HG03378 (cell line): Measurements from ENCODE around the gene BIVM.
"Not testable (repeated sequence)": the region's sequence is repeated elsewhere in the genome, so short reads cannot be mapped to it uniquely, and the experiment has no call there.

Source experiments
- ATAC-seq: cut with Tn5 transposase; IDR thresholded peaks from one replicate; pipeline ENCODE4 v1.9.1; 2021; ENCODE audit warnings: mild to moderate bottlenecking, moderate library complexity; ENCODE audit not compliant: unreplicated experiment

Gene BIVM, protein sequence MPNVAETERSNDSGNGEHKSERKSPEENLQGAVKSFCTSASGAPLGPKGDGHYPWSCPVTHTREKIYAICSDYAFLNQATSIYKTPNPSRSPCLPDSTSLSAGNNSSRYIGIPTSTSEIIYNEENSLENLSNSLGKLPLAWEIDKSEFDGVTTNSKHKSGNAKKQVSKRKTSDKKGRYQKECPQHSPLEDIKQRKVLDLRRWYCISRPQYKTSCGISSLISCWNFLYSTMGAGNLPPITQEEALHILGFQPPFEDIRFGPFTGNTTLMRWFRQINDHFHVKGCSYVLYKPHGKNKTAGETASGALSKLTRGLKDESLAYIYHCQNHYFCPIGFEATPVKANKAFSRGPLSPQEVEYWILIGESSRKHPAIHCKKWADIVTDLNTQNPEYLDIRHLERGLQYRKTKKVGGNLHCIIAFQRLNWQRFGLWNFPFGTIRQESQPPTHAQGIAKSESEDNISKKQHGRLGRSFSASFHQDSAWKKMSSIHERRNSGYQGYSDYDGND

DNA sequence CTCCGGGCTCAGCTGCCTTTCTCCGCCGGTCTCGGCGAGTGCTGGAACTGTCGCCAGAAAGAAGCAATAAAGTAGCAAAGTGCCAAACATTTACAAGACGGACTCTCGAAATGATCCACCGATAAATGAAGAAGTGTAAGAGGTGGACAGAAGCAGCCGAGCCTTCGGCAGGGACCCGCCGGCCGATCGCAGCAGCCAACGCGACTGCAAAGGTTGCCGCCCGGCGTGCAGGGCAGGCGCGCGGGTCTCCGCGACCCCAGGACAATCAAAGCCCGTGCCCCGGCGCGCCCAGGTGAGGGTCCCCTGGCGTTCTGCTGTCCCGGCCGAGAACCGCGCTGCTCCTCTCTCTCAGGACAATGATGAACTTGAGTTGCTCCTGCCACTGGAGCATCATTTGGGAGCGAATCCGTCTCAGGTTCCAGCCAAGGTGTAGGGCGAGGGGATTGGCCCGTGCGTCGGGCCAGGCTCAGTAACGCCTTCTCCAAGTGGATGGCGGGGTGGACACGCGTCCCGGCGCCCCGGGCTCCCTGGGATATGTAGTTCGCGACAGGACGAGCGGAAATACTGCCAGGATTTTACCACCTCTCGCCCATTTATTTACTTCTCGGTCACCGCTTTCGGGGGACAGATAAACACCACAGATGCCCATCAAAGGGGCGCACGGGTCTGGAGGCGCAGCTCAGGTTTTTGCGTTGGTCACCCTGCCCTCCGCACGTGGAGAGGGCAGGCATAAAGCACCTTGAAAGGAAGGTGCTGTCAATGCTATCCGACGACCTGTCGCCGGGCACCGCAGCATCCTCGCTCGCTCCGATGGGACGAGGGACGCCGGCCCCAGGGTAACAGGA is at the start of gene BIVM, which contains the start of gene POGLUT2:
BIVM (plus strand) TSS at position 539 of the 845 bp plus-strand sequence. CDS start 8,149 bp downstream, outside the sequence.
POGLUT2 (minus strand) TSS at position 396 of the 845 bp plus-strand sequence; CDS start at position 90, 306 bp downstream.
- peak; percentile 87 for ATAC-seq

DNA sequence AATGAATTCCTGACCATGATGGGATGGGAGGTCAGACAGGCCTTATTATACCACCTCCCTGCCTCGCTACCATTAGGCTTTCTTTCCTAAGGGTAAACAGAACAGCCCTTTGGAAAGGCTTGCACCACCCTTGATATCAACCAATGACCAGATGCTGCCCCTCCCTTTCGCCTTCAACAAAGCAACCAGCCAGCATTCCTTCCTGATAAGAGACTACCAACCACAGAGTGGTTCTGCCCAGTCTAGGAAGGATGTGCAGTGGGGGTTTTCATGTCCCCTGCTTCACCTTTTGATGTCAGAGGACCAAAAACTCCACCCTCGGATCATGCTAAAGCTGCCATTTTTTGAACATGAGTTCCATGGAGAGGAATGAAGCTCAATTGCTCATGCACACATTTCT is 47.0 kb upstream of the BIVM start:
- no peak for ATAC-seq

DNA sequence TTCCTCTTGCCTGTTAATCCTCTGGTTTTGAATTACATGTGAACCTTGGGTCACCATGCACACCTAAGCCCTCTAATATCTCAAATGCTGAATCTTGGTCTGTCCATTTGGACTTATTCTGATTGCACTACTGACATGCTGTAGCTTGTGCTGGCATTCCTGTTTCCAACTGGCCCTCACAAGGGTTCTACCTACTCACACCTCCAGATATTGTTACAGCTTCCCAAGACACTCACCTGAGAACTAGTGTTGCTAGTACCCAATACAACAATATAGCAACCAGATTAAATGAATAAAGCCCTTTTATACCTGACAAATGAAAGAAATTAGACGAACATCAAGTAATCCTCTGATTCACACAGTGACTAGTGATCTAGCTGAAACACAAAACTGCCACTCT is 41.9 kb upstream of the BIVM start:
- ATAC-seq = no peak

DNA sequence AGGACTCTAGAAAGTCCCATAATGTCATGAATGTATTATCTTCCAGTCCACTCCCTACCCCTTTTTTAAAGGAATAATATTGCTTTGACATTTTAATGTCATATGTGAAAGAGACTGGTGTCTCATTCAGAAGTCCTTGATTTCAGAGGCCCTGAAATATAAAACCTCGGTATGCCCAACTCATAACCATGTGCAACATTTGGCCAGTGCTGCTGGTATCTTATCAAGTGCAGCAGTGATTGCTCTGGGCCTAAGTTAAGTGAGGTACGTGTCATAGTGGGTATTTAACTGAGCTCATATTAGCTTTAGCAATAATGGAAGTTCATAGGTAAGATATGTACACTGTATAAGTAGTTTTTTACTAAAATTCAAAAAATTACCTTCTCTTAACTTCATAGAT is 40.1 kb upstream of the BIVM start:
- ATAC-seq = no peak

DNA sequence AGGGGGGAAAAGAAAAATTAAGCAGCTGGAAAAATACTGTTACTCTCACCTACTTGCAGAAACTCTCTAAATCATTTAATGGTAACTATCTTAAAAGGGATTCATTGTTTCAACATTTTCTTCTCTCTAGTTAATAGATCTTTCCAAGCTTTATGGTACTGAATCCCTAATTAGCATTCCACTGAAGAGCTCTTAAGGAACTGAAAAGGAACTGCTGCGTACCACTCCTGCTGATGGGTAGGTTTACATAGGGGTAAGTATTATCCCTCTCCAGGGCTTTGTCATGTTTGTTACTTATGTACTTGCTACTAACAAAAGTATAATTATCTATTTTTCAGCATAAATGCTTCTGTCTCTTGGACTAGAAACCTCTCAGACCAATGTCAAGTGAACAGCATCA is 37.8 kb upstream of the BIVM start:
- no peak for ATAC-seq

DNA sequence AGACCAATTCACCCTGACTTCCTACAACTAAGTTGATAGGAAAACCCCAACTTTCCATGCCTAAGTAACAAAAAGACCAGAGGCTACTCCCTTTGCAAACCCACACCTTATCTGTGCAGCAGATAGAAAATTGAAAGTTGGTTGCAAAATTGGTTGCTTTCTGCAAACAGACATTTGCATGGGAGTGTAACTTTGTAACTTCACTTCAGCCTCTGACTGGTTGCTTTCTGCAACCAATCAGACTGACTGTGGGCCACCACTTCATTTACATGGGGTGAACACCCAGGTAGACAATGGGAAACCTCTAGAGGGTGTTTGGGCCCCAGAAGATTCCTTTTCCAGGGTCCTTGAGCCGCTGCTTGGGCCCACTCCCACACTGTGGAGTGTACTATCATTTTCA is 35.2 kb upstream of the BIVM start:
- ATAC-seq = no peak

DNA sequence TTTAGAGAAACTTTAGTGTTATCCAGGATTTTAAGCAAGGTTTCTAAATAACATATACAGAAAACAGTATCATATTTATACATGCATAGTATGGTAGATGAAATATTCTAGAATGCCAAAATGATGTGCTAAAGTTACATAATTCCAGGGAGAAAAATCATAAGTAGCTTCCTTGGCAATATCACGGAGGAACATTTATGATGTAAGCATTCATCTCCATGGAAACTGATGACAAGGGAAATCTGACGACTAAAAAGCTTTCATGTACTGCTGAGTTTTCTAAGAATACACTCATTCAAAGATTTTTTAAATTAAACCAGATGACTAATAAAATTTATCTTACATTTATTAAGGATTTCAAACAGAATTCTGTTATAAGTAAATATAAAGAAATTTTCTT is 30.0 kb upstream of the BIVM start:
- no peak for ATAC-seq

DNA sequence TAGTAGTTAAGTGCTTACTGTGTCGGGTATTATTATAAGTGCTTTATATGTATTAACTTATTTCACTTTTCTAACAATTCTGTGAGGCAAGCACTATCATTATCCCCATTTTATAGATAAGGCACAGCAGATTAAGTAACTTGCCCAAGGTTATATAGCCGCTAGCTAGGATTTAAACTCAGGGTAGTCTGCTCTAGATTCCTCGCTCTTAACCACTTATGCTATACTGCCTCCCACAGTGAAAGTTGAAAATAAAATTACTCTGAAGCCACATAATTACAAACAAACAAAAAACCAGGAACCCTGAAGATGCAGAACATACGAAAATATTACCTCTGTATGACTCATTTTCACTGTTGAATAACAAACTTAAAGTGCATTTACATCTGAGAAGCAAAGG is 29.2 kb upstream of the BIVM start:
- ATAC-seq = no peak

DNA sequence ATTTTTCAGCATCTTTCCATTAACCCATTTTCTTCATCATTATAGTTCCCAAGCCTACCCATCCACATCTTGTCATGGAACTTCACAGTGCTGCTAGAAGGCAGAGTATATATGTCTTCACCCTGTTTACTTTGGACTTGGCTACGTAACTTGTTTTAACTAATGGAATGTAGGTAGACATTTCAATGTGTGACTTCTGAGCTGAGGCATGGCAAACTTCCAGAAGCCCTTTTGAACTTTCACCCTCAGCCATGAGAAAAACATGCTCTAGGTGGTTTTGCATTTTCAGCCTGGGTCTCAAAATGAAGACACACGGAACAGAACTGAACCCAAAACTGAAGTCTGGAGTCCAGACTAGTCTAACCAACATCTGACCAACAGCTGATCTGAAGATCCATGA is 28.5 kb upstream of the BIVM start:
- ATAC-seq = no peak

DNA sequence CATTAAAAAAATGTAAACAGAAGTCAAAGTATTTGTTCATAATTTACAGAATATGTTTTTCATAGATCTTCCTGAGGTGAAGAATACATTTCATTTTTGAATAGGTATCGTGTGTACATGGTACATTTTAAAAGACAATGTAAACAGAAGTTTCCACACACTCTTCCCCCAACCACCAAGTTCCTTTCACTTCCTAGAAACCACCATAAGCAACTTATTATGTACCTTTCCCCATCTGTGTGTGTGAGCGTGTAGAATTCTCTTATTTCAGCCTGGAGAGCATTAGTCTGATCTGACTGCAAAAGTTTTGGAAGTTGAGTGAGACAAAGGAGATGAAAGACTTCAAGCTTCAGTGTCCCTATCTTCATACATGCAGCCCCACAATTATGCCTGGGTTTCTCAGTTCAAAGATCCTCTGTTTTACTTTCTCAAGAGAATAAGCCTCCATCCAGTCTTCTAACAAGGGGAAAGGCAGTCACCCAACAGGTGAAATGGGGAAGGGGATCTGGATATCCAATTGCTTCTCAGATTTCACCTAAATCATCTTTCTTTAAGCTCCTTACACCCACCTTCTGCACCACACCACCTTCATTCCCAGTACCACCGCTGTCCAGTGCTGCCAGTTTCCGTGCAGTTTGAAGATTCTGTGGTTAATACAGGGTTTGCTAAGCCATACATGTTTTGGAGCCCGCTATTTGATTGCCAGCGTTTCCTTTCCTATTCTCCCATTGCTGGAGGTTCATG is 27.4 kb upstream of the BIVM start:
- ATAC-seq = peak; percentile 22

DNA sequence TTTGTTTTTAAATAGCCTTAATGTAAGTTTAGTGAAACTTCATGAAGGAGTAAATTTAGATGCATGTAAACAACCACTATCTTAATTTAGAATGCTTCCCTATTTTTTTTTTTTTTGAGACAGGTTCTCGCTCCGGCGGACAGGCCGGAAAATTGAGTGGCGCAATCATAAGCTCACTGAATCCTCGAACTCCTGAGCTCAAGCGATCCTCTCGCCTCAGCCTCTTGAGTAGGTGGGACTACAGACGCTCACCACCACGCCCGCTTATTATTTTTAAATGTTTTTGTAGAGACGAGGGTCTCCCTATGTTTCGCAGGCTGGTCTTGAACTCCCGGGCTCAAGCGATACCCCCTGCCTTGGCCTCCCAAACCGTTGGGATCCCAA is 26.9 kb upstream of the BIVM start:
- no peak for ATAC-seq

DNA sequence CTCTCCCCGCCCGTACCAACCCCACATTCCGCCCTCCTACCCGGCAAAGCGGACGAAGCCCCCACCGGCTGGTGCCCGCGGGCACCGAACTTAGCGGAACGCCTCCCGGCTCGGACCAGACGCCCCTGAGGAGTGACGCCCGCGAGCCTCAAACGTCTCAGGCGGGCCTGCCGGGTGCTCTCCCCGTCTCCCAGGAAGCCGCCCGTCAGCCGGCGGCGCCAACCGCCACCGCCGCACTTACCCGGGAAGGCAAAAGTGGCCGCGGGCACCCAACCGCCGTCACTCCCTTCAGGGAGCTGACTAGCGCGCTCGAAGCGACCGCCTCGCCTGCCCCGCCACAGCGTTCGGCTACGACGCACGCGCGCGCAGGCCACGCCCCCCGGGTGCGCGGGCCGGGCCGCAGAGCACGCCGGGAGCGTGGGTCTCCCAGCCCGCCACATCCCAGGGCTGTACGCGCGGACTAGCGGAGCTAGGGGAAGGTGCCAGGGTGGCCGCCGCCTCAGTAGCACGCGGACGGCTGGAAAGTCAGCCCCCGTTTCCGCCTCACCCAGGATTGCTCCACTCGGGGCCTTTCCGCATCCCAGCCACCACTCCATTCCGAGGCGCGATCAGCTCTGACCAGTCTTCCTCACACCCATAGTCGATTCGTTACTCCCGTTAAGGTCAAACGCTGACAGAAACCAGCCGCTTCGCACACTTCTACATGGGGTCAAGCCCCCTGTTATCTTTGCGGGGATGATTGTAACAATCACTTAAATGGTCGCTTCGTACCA is 25.3 kb upstream of the BIVM start, which contains the start of gene TEX30:
TEX30 (minus strand) TSS at position 346 of the 773 bp plus-strand sequence. CDS start 3,760 bp downstream, outside the sequence.
- ATAC-seq = peak; percentile 75

DNA sequence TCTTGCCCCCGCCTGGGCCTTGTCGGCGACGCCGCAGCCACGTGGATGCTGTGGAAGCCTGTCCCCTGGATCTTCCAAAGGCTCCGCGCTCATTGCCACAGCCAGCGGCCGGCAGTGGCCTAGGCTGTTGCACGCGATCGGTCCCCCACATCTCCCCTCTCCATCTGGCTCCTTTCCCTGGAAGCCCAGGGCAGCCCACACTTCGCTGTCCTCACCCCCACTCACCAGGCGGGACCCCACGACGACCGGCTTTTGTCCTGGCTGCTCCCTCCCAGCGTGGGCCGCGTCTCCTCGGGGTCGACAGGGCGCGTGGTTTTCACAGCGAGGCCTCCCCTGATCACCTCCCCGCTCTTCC is 24.7 kb upstream of the BIVM start:
- no peak for ATAC-seq

DNA sequence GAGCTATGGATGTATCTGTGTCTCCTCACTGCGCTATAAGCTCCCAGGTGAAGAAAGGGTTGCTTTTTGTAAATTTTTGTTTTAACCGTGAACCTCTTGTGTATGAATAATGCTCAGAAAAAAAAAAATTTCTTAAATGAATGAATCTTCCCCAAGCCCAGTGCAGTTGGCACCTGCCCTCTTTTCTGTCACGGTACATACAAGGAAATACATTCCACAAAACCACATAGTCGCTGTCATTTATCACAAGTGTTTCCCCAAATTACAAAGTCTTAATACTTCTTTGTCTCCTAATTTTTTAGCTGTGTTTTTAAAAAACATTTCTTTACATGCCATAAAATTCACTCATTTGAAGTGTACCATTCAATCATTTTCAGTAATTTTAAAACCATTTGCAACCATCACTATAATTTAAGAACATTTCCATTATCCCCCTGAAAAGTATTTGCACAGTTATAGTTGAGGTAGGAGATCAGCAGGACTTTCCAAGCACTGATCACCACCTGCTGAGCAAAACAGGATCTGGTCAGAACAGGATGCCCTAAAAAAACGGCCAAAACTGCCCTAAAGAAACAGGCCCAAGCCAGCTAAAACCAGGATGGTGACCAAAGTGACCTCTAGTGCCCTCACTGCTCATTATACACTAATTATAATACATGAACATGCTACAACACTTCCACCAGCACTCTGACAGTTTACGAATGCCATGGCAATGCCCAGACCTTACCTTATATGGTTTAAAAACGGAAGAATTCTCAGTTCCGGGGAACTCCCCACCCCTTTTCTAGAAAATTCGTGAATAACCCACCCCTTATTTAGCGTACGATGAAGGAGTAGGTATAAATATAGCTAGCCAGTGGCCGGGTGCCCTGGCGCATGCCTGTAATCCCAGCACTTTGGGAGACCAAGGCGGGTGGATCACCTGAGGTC is 24.1 kb upstream of the BIVM start:
- no peak for ATAC-seq

DNA sequence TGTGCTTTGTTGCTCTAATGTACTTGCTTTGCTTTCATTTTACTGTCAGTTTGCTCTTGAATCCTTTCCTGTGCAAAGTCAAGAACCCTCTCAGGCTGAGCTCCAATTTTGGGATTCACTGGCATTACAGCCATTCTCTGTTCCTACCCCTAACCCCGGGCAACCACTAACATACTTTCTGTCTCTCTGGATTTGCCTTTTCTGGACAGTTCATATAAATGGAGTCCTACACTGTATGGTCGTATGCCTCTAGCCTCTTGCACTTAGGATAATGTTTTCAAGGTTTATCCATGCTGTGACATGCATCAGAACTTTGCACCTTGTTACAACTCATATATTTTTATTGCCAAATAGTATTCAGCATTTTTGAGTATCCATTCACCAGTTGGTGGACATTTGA is 22.6 kb upstream of the BIVM start:
- ATAC-seq = no peak

DNA sequence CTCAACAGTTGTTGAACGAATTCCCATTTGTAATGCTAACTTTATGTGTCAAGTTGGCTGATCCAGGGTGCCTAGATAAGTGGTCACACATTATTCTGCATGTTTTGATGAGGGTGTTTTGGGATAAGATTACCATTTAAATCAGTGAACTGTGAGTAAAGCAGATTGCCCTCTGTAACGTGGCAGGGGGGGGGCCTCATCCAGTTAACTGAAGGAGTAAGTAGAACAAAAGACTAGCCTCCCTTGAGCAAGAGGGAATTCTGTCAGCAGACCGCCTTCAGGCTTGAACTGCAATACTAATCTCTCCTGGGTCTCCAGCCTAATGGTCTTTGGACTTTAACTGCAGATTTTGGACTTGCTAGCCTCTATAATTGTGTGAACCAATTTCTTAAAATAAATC is 21.2 kb upstream of the BIVM start:
- ATAC-seq = no peak

DNA sequence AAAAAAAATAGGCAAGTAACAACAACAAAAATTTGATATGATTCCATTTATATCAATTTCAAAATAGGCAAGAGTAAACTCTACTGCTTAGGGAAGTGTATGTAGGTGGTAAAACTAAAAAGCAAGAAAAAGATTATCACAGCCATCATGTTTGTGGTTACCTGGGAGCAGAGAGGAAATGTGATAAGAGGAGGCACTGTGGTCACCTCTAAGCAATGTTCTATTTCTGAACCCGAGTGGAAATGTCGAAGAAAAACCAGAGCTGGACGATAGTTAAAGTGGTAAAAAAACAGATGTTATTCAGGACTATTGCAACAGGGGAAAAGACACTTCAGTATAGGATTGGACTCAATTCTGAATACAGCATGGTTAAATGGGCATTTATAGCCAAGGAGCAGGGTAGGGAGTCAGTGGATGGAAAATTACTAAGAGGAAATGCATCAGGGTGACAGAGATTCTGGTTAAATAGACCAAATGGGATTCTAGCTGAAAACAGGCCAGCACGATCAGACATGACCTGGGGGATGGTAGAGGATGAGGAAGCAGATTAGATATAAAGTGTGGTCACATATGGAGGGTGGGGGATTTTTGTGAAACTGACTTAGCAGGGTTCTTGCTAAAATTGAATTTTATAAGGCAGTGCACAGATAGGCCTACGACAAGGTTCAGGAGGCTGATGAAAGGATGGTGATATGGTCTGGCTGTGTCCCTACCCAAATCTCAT is 19.3 kb upstream of the BIVM start:
- peak; percentile 53 for ATAC-seq

DNA sequence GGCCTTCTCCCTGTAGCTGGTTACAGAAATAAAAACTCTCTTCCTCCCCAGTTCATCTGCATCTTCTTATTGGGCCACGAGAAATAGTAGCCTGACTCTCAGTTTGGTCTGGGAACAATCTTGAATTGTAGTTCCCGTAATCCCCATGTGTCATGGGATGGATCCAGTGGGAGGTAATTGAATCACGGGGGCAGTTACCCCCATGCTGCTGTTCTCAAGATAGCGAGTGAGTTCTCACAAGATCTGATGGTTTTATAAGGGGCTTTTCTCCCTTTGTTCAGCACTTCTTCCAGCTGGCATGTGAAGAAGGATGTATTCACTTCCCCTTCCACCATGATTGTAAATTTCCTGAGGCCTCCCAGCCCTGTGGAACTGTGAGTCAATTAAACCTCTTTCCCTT is 18.3 kb upstream of the BIVM start:
- not testable (repeated sequence) for ATAC-seq

DNA sequence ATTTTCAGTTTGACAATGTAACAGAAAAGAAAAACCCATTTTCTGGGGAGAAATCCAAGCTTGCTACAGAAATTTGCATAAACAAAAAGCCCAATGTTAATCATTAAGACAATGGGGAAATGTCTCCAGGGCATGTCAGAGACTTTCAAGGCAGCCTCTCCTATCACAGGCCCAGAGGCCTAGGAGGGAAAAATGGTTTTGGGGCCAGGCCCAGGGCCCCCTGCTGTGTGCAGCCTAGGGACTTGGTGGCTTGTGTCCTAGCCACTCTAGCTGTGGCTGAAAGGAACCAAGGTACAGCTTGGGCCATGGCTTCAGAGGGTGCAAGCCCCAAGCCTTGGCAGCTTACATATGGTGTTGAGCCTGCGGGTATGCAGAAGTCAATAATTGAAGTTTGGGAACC is 17.3 kb upstream of the BIVM start:
- ATAC-seq = no peak
